H9 (cell line): ENCODE results near the gene DOC2B. TPM values are rescaled to one million over a fixed set of nuclear protein-coding genes. Genes with fewer than 3 reads are reported as not detected.

Experiments
- DNase-seq: peaks from one replicate; pipeline ENCODE4 v3.0.0-alpha.2; 2017
- H2AFZ ChIP-seq: one replicate; pipeline ENCODE4 v1.6.1; 2013; ENCODE audit warnings: mild to moderate bottlenecking, low read length, control low read depth, moderate library complexity
- H2AK5ac ChIP-seq: 2 replicates; pipeline ENCODE4 v1.6.1; 2013; ENCODE audit warnings: low read length, control low read depth, mixed read lengths; ENCODE audit not compliant: insufficient read length
- H2BK120ac ChIP-seq: one replicate; pipeline ENCODE4 v1.6.1; 2013; ENCODE audit warnings: low read depth, mild to moderate bottlenecking, low read length, control low read depth, inconsistent platforms; ENCODE audit not compliant: poor library complexity, severe bottlenecking
- H2BK12ac ChIP-seq: 2 replicates; pipeline ENCODE4 v1.6.1; 2013; ENCODE audit warnings: low read length, control low read depth, mixed read lengths, low read depth; ENCODE audit not compliant: insufficient read length
- H2BK15ac ChIP-seq: 2 replicates; pipeline ENCODE4 v1.6.1; 2013; ENCODE audit warnings: low read depth, low read length, control low read depth
- H2BK20ac ChIP-seq: one replicate; pipeline ENCODE4 v1.6.1; 2013; ENCODE audit warnings: low read depth, mild to moderate bottlenecking, low read length, control low read depth, inconsistent platforms; ENCODE audit not compliant: poor library complexity, severe bottlenecking
- H2BK5ac ChIP-seq: 2 replicates; pipeline ENCODE4 v1.6.1; 2013; ENCODE audit warnings: low read length, control low read depth, mixed read lengths; ENCODE audit not compliant: insufficient read length
- H3K14ac ChIP-seq: 2 replicates; pipeline ENCODE4 v1.6.1; 2013; ENCODE audit warnings: low read length, control low read depth; ENCODE audit not compliant: insufficient read depth
- H3K18ac ChIP-seq: 2 replicates; pipeline ENCODE4 v1.6.1; 2013; ENCODE audit warnings: low read depth, mild to moderate bottlenecking, mixed read lengths, low read length, control low read depth; ENCODE audit not compliant: insufficient read length
- H3K23ac ChIP-seq: 2 replicates; pipeline ENCODE4 v1.6.1; 2013; ENCODE audit warnings: low read length, control low read depth, mixed read lengths, low read depth; ENCODE audit not compliant: insufficient read length
- H3K23me2 ChIP-seq: 2 replicates; pipeline ENCODE4 v1.6.1; 2013; ENCODE audit warnings: low read depth, mild to moderate bottlenecking, mixed read lengths, low read length, control low read depth; ENCODE audit not compliant: insufficient read length, poor library complexity, severe bottlenecking
- H3K27ac ChIP-seq: 2 replicates; pipeline ENCODE4 v1.5.1; 2013; ENCODE audit warnings: low read length, control low read depth, mixed read lengths, low read depth; ENCODE audit not compliant: insufficient read length
- H3K27me3 ChIP-seq: 2 replicates; pipeline ENCODE4 v1.6.1; 2013; ENCODE audit warnings: low read length, control low read depth, inconsistent platforms; ENCODE audit not compliant: insufficient read depth
- H3K4ac ChIP-seq: 2 replicates; pipeline ENCODE4 v1.6.1; 2013; ENCODE audit warnings: low read depth, mild to moderate bottlenecking, control low read depth, inconsistent platforms, low read length, moderate library complexity
- H3K4me1 ChIP-seq: 2 replicates; pipeline ENCODE4 v1.6.1; 2013; ENCODE audit warnings: low read length, control low read depth, inconsistent platforms; ENCODE audit not compliant: insufficient read depth
- H3K4me2 ChIP-seq: 2 replicates; pipeline ENCODE4 v1.6.1; 2013; ENCODE audit warnings: low read length, control low read depth, mixed read lengths; ENCODE audit not compliant: insufficient read length, insufficient read depth
- H3K56ac ChIP-seq: 2 replicates; pipeline ENCODE4 v1.6.1; 2013; ENCODE audit warnings: low read depth, mild to moderate bottlenecking, mixed read lengths, low read length, control low read depth; ENCODE audit not compliant: insufficient read length
- H3K79me1 ChIP-seq: 2 replicates; pipeline ENCODE4 v1.6.1; 2013; ENCODE audit warnings: low read depth, mild to moderate bottlenecking, moderate library complexity, low read length, control low read depth, inconsistent platforms; ENCODE audit not compliant: insufficient read depth, poor library complexity, severe bottlenecking
- H3K79me2 ChIP-seq: 2 replicates; pipeline ENCODE4 v1.6.1; 2013; ENCODE audit warnings: low read length, control low read depth, inconsistent platforms; ENCODE audit not compliant: insufficient read depth
- H3K9ac ChIP-seq: 2 replicates; pipeline ENCODE4 v1.6.1; 2013; ENCODE audit warnings: low read length, control low read depth, mixed read lengths; ENCODE audit not compliant: insufficient read length; ENCODE audit errors: extremely low read depth
- H3K9me3 ChIP-seq: one replicate; pipeline ENCODE4 v1.6.1; 2013; ENCODE audit warnings: low read depth, low read length, inconsistent platforms; ENCODE audit not compliant: control insufficient read depth
- H3T11ph ChIP-seq: one replicate; pipeline ENCODE4 v1.6.1; 2013; ENCODE audit warnings: mild to moderate bottlenecking, low read length, control low read depth, inconsistent platforms
- H4K20me1 ChIP-seq: one replicate; pipeline ENCODE4 v1.6.1; 2013; ENCODE audit not compliant: control insufficient read depth, insufficient read length, insufficient read depth
- H4K5ac ChIP-seq: 2 replicates; pipeline ENCODE4 v1.6.1; 2013; ENCODE audit warnings: low read depth, mild to moderate bottlenecking, mixed read lengths, low read length, control low read depth; ENCODE audit not compliant: insufficient read length
- H4K8ac ChIP-seq: replicated peaks from 2 replicates; pipeline ENCODE4 v1.6.1; 2013; ENCODE audit warnings: low read length, control low read depth, mixed read lengths, low read depth; ENCODE audit not compliant: insufficient read length
- H4K91ac ChIP-seq: 2 replicates; pipeline ENCODE4 v1.6.1; 2013; ENCODE audit warnings: low read depth, mild to moderate bottlenecking, moderate library complexity, mixed read lengths, low read length, control low read depth; ENCODE audit not compliant: insufficient read length
- H3K27ac Mint-ChIP-seq, 3 experiments: 2 replicates in 2 of 3; 3 replicates in 1 of 3; pipeline ENCODE4 v1.8.0; 2020 to 2021; ENCODE audit warnings: mixed read lengths in 3 of 3, mild to moderate bottlenecking in 1 of 3, moderate library complexity in 1 of 3
- H3K27me3 Mint-ChIP-seq: 2 replicates; pipeline ENCODE4 v1.8.0; 2021; ENCODE audit warnings: low read depth, mild to moderate bottlenecking, moderate library complexity, mixed read lengths
- H3K36me3 Mint-ChIP-seq, 3 experiments: 2 replicates in 2 of 3; 3 replicates in 1 of 3; pipeline ENCODE4 v1.8.0; 2020 to 2021; ENCODE audit warnings: low read depth in 3 of 3, mixed read lengths in 3 of 3; ENCODE audit not compliant: insufficient read depth in 1 of 3
- H3K4me1 Mint-ChIP-seq, 2 experiments: 2 replicates each; pipeline ENCODE4 v1.8.0; 2020; ENCODE audit warnings: mixed read lengths in 2 of 2
- H3K4me3 Mint-ChIP-seq, 2 experiments: 2 replicates in 1 of 2; 3 replicates in 1 of 2; pipeline ENCODE4 v1.8.0; 2020 to 2021; ENCODE audit warnings: mild to moderate bottlenecking in 2 of 2, mixed read lengths in 2 of 2, moderate library complexity in 1 of 2
- H3K9me3 Mint-ChIP-seq, 2 experiments: 2 replicates in 1 of 2; 3 replicates in 1 of 2; pipeline ENCODE4 v1.8.0; 2020; ENCODE audit warnings: mild to moderate bottlenecking in 2 of 2, mixed read lengths in 2 of 2, moderate library complexity in 1 of 2
- CTCF ChIP-seq: fragments of 200-600 bp; sonication (generic); conservative IDR thresholded peaks from 3 replicates; pipeline ENCODE4 v1.8.0; 2021; ENCODE audit warnings: antibody characterized with exemption, mild to moderate bottlenecking
- WGBS: extraction: QIAGEN DNeasy Blood & Tissue Kit; methylation state at CpG from one replicate; pipeline ENCODE4 v1.1.7; 2013; ENCODE audit warnings: missing lambda C conversion rate, low lambda C conversion rate, mixed read lengths; ENCODE audit not compliant: insufficient read length; ENCODE audit errors: extremely low coverage; 5-methylcytosine and 5-hydroxymethylcytosine counted together
- total RNA-seq: library from RNA; stranded (reverse); gene quantifications from 2 replicates; pipeline ENCODE4 v1.2.1, GENCODE V29; 2021

Gene DOC2B
- total RNA-seq, 1 experiment from 2014 or later, result 2.1 TPM

GRCh38 chr17:172401-172800, 9.0 kb downstream of the DOC2B start:
- Histone ChIP-seq H3K9me3 (no peaks in the 10 kb centered on the region), H2BK15ac (no peak overlapping the region), H2BK12ac (no peak overlapping the region), H4K20me1 (no peaks in the 10 kb centered on the region), H2BK120ac (no peak overlapping the region), H3K4me1 (no peaks in the 10 kb centered on the region), H3K9ac (no peak overlapping the region), H3K27me3 (no peaks in the 10 kb centered on the region), H3T11ph (no peak overlapping the region), H3K14ac (no peak overlapping the region), H3K23me2 (no peaks in the 10 kb centered on the region), H3K23ac (no peak overlapping the region), H4K8ac (no peak overlapping the region), H4K91ac (no peak overlapping the region), H2BK20ac (no peak overlapping the region), H2AK5ac (no peak overlapping the region), H3K79me2 (no peaks in the 10 kb centered on the region), H2BK5ac (no peak overlapping the region), H3K4me2 (no peak overlapping the region), H3K27ac (no peak overlapping the region), H3K56ac (no peak overlapping the region), H3K18ac (no peak overlapping the region), H4K5ac (no peak overlapping the region), H3K4ac (no peak overlapping the region), H2AFZ (no peak overlapping the region), H3K79me1 (no peaks in the 10 kb centered on the region)
- no CpG with 5 or more reads among the region's 11 CpGs for WGBS
- TF ChIP-seq CTCF, result no peak
- Mint-ChIP-seq H3K9me3 (no peaks in the 10 kb centered on the region; a peak in 1 of 5 replicates), H3K27ac (no peak overlapping the region), H3K36me3 (no peaks in the 10 kb centered on the region), H3K4me1 (no peaks in the 10 kb centered on the region), H3K27me3 (peaks cover 7% of the 10 kb centered on the region), H3K4me3 (no peak overlapping the region)
- no peak for DNase-seq
